Lower leg skin (tissue), 4 donors: ENCODE data around the gene GAK. TPM values are rescaled to one million over a fixed set of nuclear protein-coding genes. Genes with fewer than 3 reads are reported as not detected.
"Not testable (repeated sequence)": the region's sequence is repeated elsewhere in the genome, so short reads cannot be mapped to it uniquely, and the experiment has no call there.

Experiments
- DNase-seq, 2 donors: peaks; one replicate each; pipeline ENCODE4 v3.0.0-alpha.2; 2019; ENCODE audit warnings: low spot score in 2 of 2
- H3K4me3 ChIP-seq: fragments of 200-600 bp; sonication (generic); 2 replicates; pipeline ENCODE4 v1.5.1; 2017; ENCODE audit warnings: mild to moderate bottlenecking, low read depth; ENCODE audit not compliant: poor library complexity, severe bottlenecking
- POLR2A ChIP-seq, 2 donors: fragments of 450-650 bp; IDR thresholded peaks; one replicate each; pipeline ENCODE4 v1.6.1; 2016 to 2017; ENCODE audit warnings: antibody characterized with exemption in 2 of 2, mild to moderate bottlenecking in 1 of 2, moderate library complexity in 1 of 2
- WGBS, 2 donors: methylation state at CpG; one replicate each; pipeline ENCODE4 v1.1.5; 2018; 5-methylcytosine and 5-hydroxymethylcytosine counted together
- intact Hi-C: fragments of 100-400 bp; cut with DNase I; formaldehyde crosslinking; loops from one replicate; pipeline ENCODE4 v1.15.0; 2023; ENCODE audit warnings: low total_unique reads
- total RNA-seq, 4 donors: library from RNA; depleted of rRNA; stranded (reverse); fragments of >200 nt; gene quantifications; one replicate each; pipeline ENCODE4 v1.1.0, GENCODE V29; 2016
- TF ChIP-seq, protein P1 (sequence below), 3 donors: fragments of 450-650 bp; IDR thresholded peaks; one replicate each; pipeline ENCODE4 v1.5.1; 2016; ENCODE audit warnings: antibody characterized with exemption in 3 of 3, mild to moderate bottlenecking in 3 of 3, moderate library complexity in 2 of 3

Gene GAK
- total RNA-seq, 4 donors from 2014 or later = 94.7 to 154 (median 108) TPM

GRCh38 chr4:815464-816146, 116.5 kb downstream of the GAK start:
- TF ChIP-seq, protein P1, sequence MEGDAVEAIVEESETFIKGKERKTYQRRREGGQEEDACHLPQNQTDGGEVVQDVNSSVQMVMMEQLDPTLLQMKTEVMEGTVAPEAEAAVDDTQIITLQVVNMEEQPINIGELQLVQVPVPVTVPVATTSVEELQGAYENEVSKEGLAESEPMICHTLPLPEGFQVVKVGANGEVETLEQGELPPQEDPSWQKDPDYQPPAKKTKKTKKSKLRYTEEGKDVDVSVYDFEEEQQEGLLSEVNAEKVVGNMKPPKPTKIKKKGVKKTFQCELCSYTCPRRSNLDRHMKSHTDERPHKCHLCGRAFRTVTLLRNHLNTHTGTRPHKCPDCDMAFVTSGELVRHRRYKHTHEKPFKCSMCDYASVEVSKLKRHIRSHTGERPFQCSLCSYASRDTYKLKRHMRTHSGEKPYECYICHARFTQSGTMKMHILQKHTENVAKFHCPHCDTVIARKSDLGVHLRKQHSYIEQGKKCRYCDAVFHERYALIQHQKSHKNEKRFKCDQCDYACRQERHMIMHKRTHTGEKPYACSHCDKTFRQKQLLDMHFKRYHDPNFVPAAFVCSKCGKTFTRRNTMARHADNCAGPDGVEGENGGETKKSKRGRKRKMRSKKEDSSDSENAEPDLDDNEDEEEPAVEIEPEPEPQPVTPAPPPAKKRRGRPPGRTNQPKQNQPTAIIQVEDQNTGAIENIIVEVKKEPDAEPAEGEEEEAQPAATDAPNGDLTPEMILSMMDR (IDR thresholded peaks at IDR 0.05) = no peak
- no peak for TF ChIP-seq POLR2A (IDR thresholded peaks at IDR 0.05)
- WGBS, 2 donors = 22 to 26% methylated on average over 11 of the region's 11 CpGs
- no peak for DNase-seq
- intact Hi-C loops = no loop called here
- H3K4me3 ChIP-seq = no peak overlapping the region

GRCh38 chr4:814312-814850, 117.7 kb downstream of the GAK start:
- intact Hi-C loops = no loop called here
- TF ChIP-seq, protein P1 (IDR thresholded peaks at IDR 0.05) = no peak
- no peak for TF ChIP-seq POLR2A (IDR thresholded peaks at IDR 0.05)
- H3K4me3 ChIP-seq = no peak overlapping the region
- 74 to 76% methylated on average over 14 of the region's 14 CpGs for WGBS, 2 donors
- DNase-seq = no peak

DNA sequence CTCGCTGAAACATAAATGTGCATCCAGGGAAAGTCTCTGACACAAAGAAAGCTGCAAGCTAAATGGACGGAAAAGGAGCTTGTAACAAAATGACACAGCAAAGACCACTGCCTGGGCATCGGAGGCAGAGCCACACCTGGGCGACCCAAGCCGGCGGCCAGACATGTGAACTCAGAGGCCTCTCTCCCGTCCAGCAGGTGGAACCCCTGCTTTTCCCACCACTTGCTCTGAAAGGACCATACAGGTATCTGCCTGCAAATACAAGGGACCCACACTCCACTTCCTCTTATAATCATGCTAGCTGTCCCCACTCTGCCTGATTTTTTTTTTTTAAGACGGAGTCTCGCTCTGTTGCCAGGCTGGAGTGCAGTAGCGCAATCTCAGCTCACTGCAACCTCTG, 118.2 kb downstream of the GAK start:
- WGBS, 2 donors = 55 to 59% methylated on average over 10 of the region's 10 CpGs
- no peak overlapping the region for H3K4me3 ChIP-seq
- TF ChIP-seq, protein P1 (IDR thresholded peaks at IDR 0.05) = no peak
- TF ChIP-seq POLR2A (IDR thresholded peaks at IDR 0.05) = no peak
- DNase-seq = no peak
- intact Hi-C loops = no loop called here

DNA sequence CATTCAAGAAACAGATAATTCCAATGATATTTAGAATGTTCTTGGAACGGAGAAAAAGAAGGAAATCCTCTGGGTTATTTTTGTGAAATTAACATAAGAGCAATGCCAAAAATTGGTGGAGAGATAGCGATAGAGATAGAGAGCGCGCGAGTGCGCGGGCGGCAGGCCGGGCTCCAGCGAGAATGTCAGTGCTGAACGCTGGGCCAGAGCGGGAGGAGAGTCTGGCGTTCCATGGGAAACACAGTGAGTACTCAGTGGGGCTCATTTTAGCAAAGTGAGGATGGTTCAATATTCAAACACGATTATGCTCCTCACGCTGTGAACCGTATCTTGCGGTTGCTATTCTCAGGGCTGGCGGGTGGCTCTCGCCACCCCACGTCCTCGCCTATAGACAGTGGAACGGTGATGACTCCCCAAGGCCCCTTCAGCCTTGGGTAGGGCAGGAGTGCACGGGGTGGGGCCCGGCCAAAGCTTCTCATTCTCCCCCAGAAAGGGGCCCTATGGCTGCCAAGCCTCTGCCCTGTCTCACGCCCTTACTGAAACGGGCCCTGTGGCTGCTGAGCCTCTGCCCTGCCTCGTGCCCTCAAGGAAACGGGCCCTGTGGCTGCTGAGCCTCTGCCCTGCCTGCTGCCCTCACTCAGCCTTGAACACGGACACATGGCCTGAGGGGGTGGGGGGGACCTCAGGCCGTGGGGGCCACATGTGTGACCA, 123.1 kb downstream of the GAK start:
- WGBS, 2 donors = 80 to 82% methylated on average over 27 to 30 of the region's 30 CpGs
- DNase-seq = no peak
- TF ChIP-seq, protein P1 (IDR thresholded peaks at IDR 0.05) = no peak
- TF ChIP-seq POLR2A (IDR thresholded peaks at IDR 0.05) = no peak
- no peak overlapping the region for H3K4me3 ChIP-seq
- intact Hi-C loops = no loop called here

DNA sequence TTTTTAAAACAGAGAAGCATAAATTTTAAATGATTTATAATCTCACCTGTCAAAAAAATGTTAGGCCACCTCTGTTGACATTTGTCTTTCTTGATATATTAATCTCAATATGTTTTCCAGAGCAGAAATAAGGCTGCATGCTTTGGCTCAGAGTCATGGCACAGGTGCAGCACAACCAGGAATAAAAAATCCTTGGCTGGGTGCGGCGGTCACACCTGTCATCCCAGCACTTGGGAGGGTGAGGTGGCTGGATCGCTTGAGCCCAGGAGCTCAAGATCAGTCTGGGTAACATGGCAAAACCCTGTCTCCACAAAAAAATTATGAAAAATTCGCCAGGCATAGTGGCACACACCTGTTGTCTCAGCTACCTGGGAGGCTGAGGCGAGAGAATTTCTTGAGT, 124.3 kb downstream of the GAK start:
- TF ChIP-seq, protein P1 (IDR thresholded peaks at IDR 0.05) = no peak
- WGBS, 2 donors = 70 to 71% methylated on average over 5 of the region's 5 CpGs
- intact Hi-C loops = no loop called here
- DNase-seq = no peak
- H3K4me3 ChIP-seq = no peak overlapping the region

GRCh38 chr4:806979-807378, 125.1 kb downstream of the GAK start:
- DNase-seq, intact Hi-C loops, H3K4me3 ChIP-seq: not testable (repeated sequence)
- WGBS, 2 donors = 81 to 87% methylated on average over 4 of the region's 4 CpGs
